ENCODE results near the gene NDUFB2.
"Not testable (repeated sequence)": the region's sequence is repeated elsewhere in the genome, so short reads cannot be mapped to it uniquely, and the experiment has no call there.

The NDUFB2 gene

GRCh38 chr7:140673063-140673773, 23.3 kb upstream of the NDUFB2 start:
- DNase-seq: peak in 1 of 2 experiments; percentile 53

GRCh38 chr7:140673774-140674155, 22.7 kb upstream of the NDUFB2 start:
- no peak for DNase-seq

GRCh38 chr7:140674356-140674800, 22.1 kb upstream of the NDUFB2 start:
- DNase-seq: no peak

- DNase-seq: peak in 1 of 2 experiments; percentile 55
Observed at GRCh38 chr7:140674899-140675701, 21.4 kb upstream of the NDUFB2 start.

GRCh38 chr7:140675726-140676125, 20.8 kb upstream of the NDUFB2 start:
- DNase-seq: no peak

GRCh38 chr7:140676306-140676705, 20.2 kb upstream of the NDUFB2 start:
- no peak for DNase-seq

- DNase-seq: not testable (repeated sequence)
Observed at GRCh38 chr7:140676956-140677355, 19.6 kb upstream of the NDUFB2 start.

- DNase-seq: no peak
Observed at GRCh38 chr7:140677496-140677895, 19.0 kb upstream of the NDUFB2 start.

- DNase-seq: no peak
Observed at GRCh38 chr7:140678081-140678815, 18.3 kb upstream of the NDUFB2 start.

- no peak for DNase-seq
Observed at GRCh38 chr7:140678816-140679130, 17.7 kb upstream of the NDUFB2 start.

- DNase-seq: no peak
Observed at GRCh38 chr7:140679186-140679585, 17.3 kb upstream of the NDUFB2 start.

- no peak for DNase-seq
Observed at GRCh38 chr7:140680886-140681285, 15.6 kb upstream of the NDUFB2 start.

- DNase-seq: no peak
Observed at GRCh38 chr7:140681766-140682165, 14.7 kb upstream of the NDUFB2 start.

- peak in 1 of 2 experiments; percentile 21 for DNase-seq
Observed at GRCh38 chr7:140683657-140684056, 12.9 kb upstream of the NDUFB2 start.

- no peak for DNase-seq
Observed at GRCh38 chr7:140684066-140684950, 12.2 kb upstream of the NDUFB2 start.

GRCh38 chr7:140685407-140686087, 11.0 kb upstream of the NDUFB2 start:
- DNase-seq: no peak

GRCh38 chr7:140686921-140687320, 9.6 kb upstream of the NDUFB2 start:
- no peak for DNase-seq

GRCh38 chr7:140688341-140688740, 8.2 kb upstream of the NDUFB2 start:
- no peak for DNase-seq

- DNase-seq: no peak
Observed at GRCh38 chr7:140689199-140690152, 7.0 kb upstream of the NDUFB2 start.

GRCh38 chr7:140691376-140692045, 5.0 kb upstream of the NDUFB2 start:
- peak in 1 of 2 experiments; percentile 35 for DNase-seq
